Breast epithelium (tissue), 4 donors: ENCODE data around the gene SHROOM2. TPM values are rescaled to one million over a fixed set of nuclear protein-coding genes. Genes with fewer than 3 reads are reported as not detected.

Source experiments
- DNase-seq, 2 donors: peaks; one replicate each; pipeline ENCODE4 v3.0.0-alpha.2; 2019; ENCODE audit warnings: low spot score in 2 of 2
- H3K27ac ChIP-seq, 2 donors: fragments of 200-600 bp; sonication (generic) in 1 of 2; one replicate each; pipeline ENCODE4 v1.5.1; 2016 to 2019; ENCODE audit warnings: mild to moderate bottlenecking in 1 of 2
- H3K27me3 ChIP-seq, 2 donors: fragments of 200-600 bp; sonication (generic) in 1 of 2; one replicate each; pipeline versions ENCODE4 v1.5.1 to v1.6.0; 2017 to 2019; ENCODE audit warnings: control low read depth in 1 of 2, mild to moderate bottlenecking in 1 of 2
- H3K36me3 ChIP-seq: fragments of 200-600 bp; one replicate; pipeline ENCODE4 v1.5.1; 2019
- H3K4me1 ChIP-seq, 2 donors: fragments of 200-600 bp; sonication (generic); one replicate each; pipeline ENCODE4 v1.5.1; 2016 to 2019; ENCODE audit warnings: control low read depth in 1 of 2
- H3K4me3 ChIP-seq, 3 donors: fragments of 200-600 bp; sonication (generic); 1 replicate in 2 of 3; 2 replicates in 1 of 3; pipeline ENCODE4 v1.5.1; 2016 to 2019; ENCODE audit warnings: mild to moderate bottlenecking in 3 of 3, moderate library complexity in 2 of 3
- H3K9me3 ChIP-seq, 2 donors: fragments of 200-600 bp; sonication (generic) in 1 of 2; one replicate each; pipeline ENCODE4 v1.5.1; 2016 to 2019; ENCODE audit warnings: control low read depth in 1 of 2
- CTCF ChIP-seq, 3 donors: fragments of 450-650 bp; IDR thresholded peaks; one replicate each; pipeline ENCODE4 v1.5.1; 2016 to 2017; ENCODE audit warnings: antibody characterized with exemption in 3 of 3, mild to moderate bottlenecking in 3 of 3, moderate library complexity in 3 of 3
- POLR2A ChIP-seq: fragments of 450-650 bp; IDR thresholded peaks from one replicate; pipeline ENCODE4 v1.6.1; 2016; ENCODE audit warnings: antibody characterized with exemption, mild to moderate bottlenecking, moderate library complexity
- POLR2AphosphoS5 ChIP-seq, 3 donors: sonication (generic); formaldehyde crosslinking; IDR thresholded peaks; one replicate each; pipeline ENCODE4 v1.6.1; 2017; ENCODE audit warnings: antibody characterized with exemption in 3 of 3
- intact Hi-C: fragments of 100-400 bp; cut with DNase I; formaldehyde crosslinking; loops from one replicate; pipeline ENCODE4 v1.15.1; 2023; ENCODE audit warnings: low total_unique reads
- total RNA-seq, 3 donors: library from RNA; depleted of rRNA; stranded (reverse); fragments of >200 nt; gene quantifications; one replicate each; pipeline ENCODE4 v1.1.0, GENCODE V29; 2016

The SHROOM2 gene
- total RNA-seq, 3 donors from 2014 or later = 0.48 to 4.5 (median 3.9) TPM

GRCh38 chrX:9966775-9967408 lies 180.7 kb downstream of the SHROOM2 start, which contains the start of gene CLDN34:
Gene CLDN34, plus strand, starts transcription at chrX:9967358. Its CDS starts 0 bp downstream, at chrX:9967358.
- no peaks in the 10 kb centered on the region for H3K4me1 ChIP-seq
- DNase-seq = no peak
- H3K9me3 ChIP-seq = peaks cover 6 to 12% of the 10 kb centered on the region in 2 donors
- H3K27me3 ChIP-seq = peaks cover 0 to 8% of the 10 kb centered on the region in 2 donors
- H3K4me3 ChIP-seq = no peak within 1 kb of the TSS
- H3K36me3 ChIP-seq = no peaks in the 10 kb centered on the region
- intact Hi-C loops = no loop called here
- TF ChIP-seq POLR2AphosphoS5 (IDR thresholded peaks at IDR 0.05) = no peak
- TF ChIP-seq POLR2A = no peak
- no peak for TF ChIP-seq CTCF (IDR thresholded peaks at IDR 0.05)
- H3K27ac ChIP-seq = no peak within 1 kb of the TSS

GRCh38 chrX:9977635-9978034 lies 191.4 kb downstream of the SHROOM2 start:
- H3K27ac ChIP-seq = no peak overlapping the region
- no peaks in the 10 kb centered on the region for H3K4me1 ChIP-seq
- intact Hi-C loops = no loop called here
- DNase-seq = no peak
- TF ChIP-seq POLR2AphosphoS5 (IDR thresholded peaks at IDR 0.05) = no peak
- H3K9me3 ChIP-seq = peaks cover 16 to 27% of the 10 kb centered on the region in 2 donors
- H3K4me3 ChIP-seq = no peak overlapping the region
- H3K27me3 ChIP-seq = peaks cover 0 to 22% of the 10 kb centered on the region in 2 donors
- no peaks in the 10 kb centered on the region for H3K36me3 ChIP-seq

GRCh38 chrX:9980401-9980800 lies 194.2 kb downstream of the SHROOM2 start:
- no peak overlapping the region for H3K4me3 ChIP-seq
- H3K27me3 ChIP-seq = peaks cover 0 to 22% of the 10 kb centered on the region in 2 donors
- peaks cover 3 to 6% of the 10 kb centered on the region in 2 donors for H3K9me3 ChIP-seq
- H3K4me1 ChIP-seq = no peaks in the 10 kb centered on the region
- no peaks in the 10 kb centered on the region for H3K36me3 ChIP-seq
- TF ChIP-seq CTCF (IDR thresholded peaks at IDR 0.05) (no peak), POLR2AphosphoS5 (IDR thresholded peaks at IDR 0.05) (no peak), POLR2A (no peak)
- DNase-seq = no peak
- intact Hi-C loops = no loop called here
- no peak overlapping the region for H3K27ac ChIP-seq

GRCh38 chrX:9980927-9981326 lies 194.7 kb downstream of the SHROOM2 start:
- peaks cover 0 to under 1% of the 10 kb centered on the region in 2 donors for H3K9me3 ChIP-seq
- H3K36me3 ChIP-seq = no peaks in the 10 kb centered on the region
- H3K27ac ChIP-seq = no peak overlapping the region
- no peak for TF ChIP-seq POLR2AphosphoS5 (IDR thresholded peaks at IDR 0.05)
- TF ChIP-seq CTCF (IDR thresholded peaks at IDR 0.05) = no peak
- TF ChIP-seq POLR2A = no peak
- no peak overlapping the region for H3K4me3 ChIP-seq
- peaks cover 0 to 22% of the 10 kb centered on the region in 2 donors for H3K27me3 ChIP-seq
- no peak for DNase-seq
- intact Hi-C loops = no loop called here
- H3K4me1 ChIP-seq = no peaks in the 10 kb centered on the region

- H3K27ac ChIP-seq = no peak overlapping the region
- H3K36me3 ChIP-seq = no peaks in the 10 kb centered on the region
- intact Hi-C loops = no loop called here
- H3K4me1 ChIP-seq = no peaks in the 10 kb centered on the region
- peaks cover 0 to 13% of the 10 kb centered on the region in 2 donors for H3K27me3 ChIP-seq
- no peak overlapping the region for H3K4me3 ChIP-seq
- H3K9me3 ChIP-seq = no peaks in the 10 kb centered on the region
- no peak for TF ChIP-seq POLR2AphosphoS5 (IDR thresholded peaks at IDR 0.05)
- no peak for TF ChIP-seq CTCF (IDR thresholded peaks at IDR 0.05)
- no peak for TF ChIP-seq POLR2A
- no peak for DNase-seq
Observed at GRCh38 chrX:9983441-9983840, 197.2 kb downstream of the SHROOM2 start.
